A673 (cell line): ENCODE results near the gene CACHD1.

Experiments
- CTCF ChIP-seq: fragments of 300-800, 200-600 bp; sonication (generic); conservative IDR thresholded peaks from 2 replicates; pipeline ENCODE4 v1.5.1; 2017; ENCODE audit warnings: low read depth, mild to moderate bottlenecking, antibody characterized with exemption, low read length, moderate library complexity, mixed read lengths
- EZH2 ChIP-seq: fragments of 200-600 bp; sonication (generic); IDR thresholded peaks from 2 replicates; pipeline ENCODE4 v1.6.1; 2017; ENCODE audit warnings: borderline replicate concordance, low read depth, mild to moderate bottlenecking, mixed read lengths, antibody characterized with exemption, low read length; ENCODE audit not compliant: poor library complexity, severe bottlenecking

- peak; percentile 59 for TF ChIP-seq CTCF
- no peak for TF ChIP-seq EZH2
Observed at GRCh38 chr1:64654519-64655341, 184.8 kb downstream of the CACHD1 start.
